Measurements from ENCODE around the gene HSPB1. TPM values are rescaled to one million over a fixed set of nuclear protein-coding genes. Genes with fewer than 3 reads are reported as not detected.
A peak's percentile ranks its signal among the peaks of the same experiment; 100 is the strongest.
"Not testable (repeated sequence)": the region's sequence is repeated elsewhere in the genome, so short reads cannot be mapped to it uniquely, and the experiment has no call there.

The HSPB1 gene
- total RNA-seq, 6 experiments from 2014 or later, result 64.4 to 275 (median 234) TPM

GRCh38 chr7:76286842-76287403, 15.6 kb upstream of the HSPB1 start:
- H3K27me3 ChIP-seq, result no peaks in the 10 kb centered on the region
- H3K4me1 ChIP-seq, result peaks cover 0 to 4% (median under 1%) of the 10 kb centered on the region in 4 donors
- intact Hi-C loops (cut with DNase I), result no loop called here
- TF ChIP-seq POLR2A (IDR thresholded peaks at IDR 0.05), result no peak
- TF ChIP-seq, protein P1, sequence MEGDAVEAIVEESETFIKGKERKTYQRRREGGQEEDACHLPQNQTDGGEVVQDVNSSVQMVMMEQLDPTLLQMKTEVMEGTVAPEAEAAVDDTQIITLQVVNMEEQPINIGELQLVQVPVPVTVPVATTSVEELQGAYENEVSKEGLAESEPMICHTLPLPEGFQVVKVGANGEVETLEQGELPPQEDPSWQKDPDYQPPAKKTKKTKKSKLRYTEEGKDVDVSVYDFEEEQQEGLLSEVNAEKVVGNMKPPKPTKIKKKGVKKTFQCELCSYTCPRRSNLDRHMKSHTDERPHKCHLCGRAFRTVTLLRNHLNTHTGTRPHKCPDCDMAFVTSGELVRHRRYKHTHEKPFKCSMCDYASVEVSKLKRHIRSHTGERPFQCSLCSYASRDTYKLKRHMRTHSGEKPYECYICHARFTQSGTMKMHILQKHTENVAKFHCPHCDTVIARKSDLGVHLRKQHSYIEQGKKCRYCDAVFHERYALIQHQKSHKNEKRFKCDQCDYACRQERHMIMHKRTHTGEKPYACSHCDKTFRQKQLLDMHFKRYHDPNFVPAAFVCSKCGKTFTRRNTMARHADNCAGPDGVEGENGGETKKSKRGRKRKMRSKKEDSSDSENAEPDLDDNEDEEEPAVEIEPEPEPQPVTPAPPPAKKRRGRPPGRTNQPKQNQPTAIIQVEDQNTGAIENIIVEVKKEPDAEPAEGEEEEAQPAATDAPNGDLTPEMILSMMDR (IDR thresholded peaks at IDR 0.05), result no peak
- 66% methylated on average over 3 of the region's 16 CpGs for WGBS (ENCODE audit: insufficient coverage, low coverage, low lambda C conversion rate, missing lambda C conversion rate)
- no peak overlapping the region for H3K4me3 ChIP-seq
- DNase-seq (no peak), ATAC-seq (no peak)
- no peaks in the 10 kb centered on the region for H3K36me3 ChIP-seq
- H3K9me3 ChIP-seq, result no peaks in the 10 kb centered on the region
- no peak overlapping the region for H3K27ac ChIP-seq

DNA sequence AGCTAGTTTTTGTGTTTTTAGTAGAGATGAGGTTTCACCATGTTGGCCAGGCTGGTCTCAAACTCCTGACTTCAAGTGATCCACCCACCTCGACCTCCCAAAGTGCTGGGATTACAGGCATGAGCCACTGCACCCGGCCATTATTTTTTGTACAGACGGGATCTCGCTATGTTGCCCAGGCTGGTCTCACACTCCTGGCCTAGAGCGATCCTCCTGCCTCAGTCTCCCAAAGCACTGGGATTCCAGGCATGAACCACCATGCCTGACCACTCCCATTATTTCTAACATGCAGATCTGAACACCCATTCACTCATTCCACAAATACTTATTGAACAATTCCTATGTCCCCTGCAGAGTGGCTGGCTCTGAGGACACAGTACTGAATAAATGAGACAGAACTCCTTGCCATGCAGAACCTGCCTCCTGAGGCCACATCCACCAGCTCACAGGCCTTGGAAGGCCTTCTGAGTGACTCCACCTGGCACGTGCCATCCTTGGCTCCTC, 11.6 kb upstream of the HSPB1 start:
- ATAC-seq; intact Hi-C loops (cut with DNase I); H3K9me3 ChIP-seq; H3K36me3 ChIP-seq; DNase-seq; H3K27me3 ChIP-seq; H3K4me3 ChIP-seq: not testable (repeated sequence)
- WGBS (ENCODE audit: insufficient coverage, low coverage, low lambda C conversion rate, missing lambda C conversion rate), result 78% methylated on average over 5 of the region's 6 CpGs
- H3K27ac ChIP-seq, result peak overlapping the region in 2 of 3 donors; percentile 71 to 96
- peaks cover 0 to 14% (median 3%) of the 10 kb centered on the region in 4 donors for H3K4me1 ChIP-seq

GRCh38 chr7:76291351-76292212, 10.9 kb upstream of the HSPB1 start:
- DNase-seq, result peak; percentile 88 to 91 (median 90)
- ATAC-seq, result peak; percentile 79 to 87 (median 85)
- H3K27me3 ChIP-seq, result no peaks in the 10 kb centered on the region
- TF ChIP-seq POLR2A (IDR thresholded peaks at IDR 0.05), result peak; percentile 10
- TF ChIP-seq, protein P1 (IDR thresholded peaks at IDR 0.05), result peak; percentile 97 to 99 (median 98)
- H3K4me3 ChIP-seq, result peak overlapping the region; percentile 25 to 41 (median 27)
- H3K9me3 ChIP-seq, result no peaks in the 10 kb centered on the region
- 14% methylated on average over 21 of the region's 30 CpGs for WGBS (ENCODE audit: insufficient coverage, low coverage, low lambda C conversion rate, missing lambda C conversion rate)
- peak overlapping the region; percentile 91 to 96 (median 95) for H3K27ac ChIP-seq
- intact Hi-C loops (cut with DNase I), result no loop called here
- peaks cover 0 to 14% (median 3%) of the 10 kb centered on the region in 4 donors for H3K4me1 ChIP-seq
- no peaks in the 10 kb centered on the region for H3K36me3 ChIP-seq

DNA sequence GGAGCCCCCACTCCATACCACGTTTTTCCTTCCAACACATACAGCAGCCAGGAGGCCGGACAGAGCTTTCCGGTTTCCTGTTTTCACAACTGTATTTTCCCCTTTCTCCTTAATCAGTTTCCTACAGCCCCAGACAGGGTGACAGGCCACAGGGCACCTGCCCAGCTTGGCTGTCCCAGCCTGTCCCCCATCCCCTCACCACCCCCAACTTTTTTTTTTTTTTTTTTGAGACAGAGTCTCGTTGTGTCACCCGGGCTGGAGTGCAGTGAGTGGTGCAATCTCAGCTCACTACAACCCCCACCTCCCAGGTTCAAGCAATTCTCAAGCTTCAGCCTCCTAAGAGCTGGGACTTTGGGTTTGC, 10.3 kb upstream of the HSPB1 start:
- DNase-seq, result no peak
- peak; percentile 36 to 48 (median 46) for ATAC-seq
- WGBS (ENCODE audit: insufficient coverage, low coverage, low lambda C conversion rate, missing lambda C conversion rate), result 20% methylated on average over 5 of the region's 5 CpGs
- H3K27me3 ChIP-seq, result no peaks in the 10 kb centered on the region
- peaks cover 0 to 14% (median 4%) of the 10 kb centered on the region in 4 donors for H3K4me1 ChIP-seq
- intact Hi-C loops (cut with DNase I), result no loop called here
- H3K27ac ChIP-seq, result peak overlapping the region; percentile 91 to 96 (median 95)
- no peaks in the 10 kb centered on the region for H3K9me3 ChIP-seq
- H3K36me3 ChIP-seq, result no peaks in the 10 kb centered on the region
- peak overlapping the region; percentile 25 to 41 (median 27) for H3K4me3 ChIP-seq
- TF ChIP-seq, protein P1 (IDR thresholded peaks at IDR 0.05), result no peak
- TF ChIP-seq POLR2A (IDR thresholded peaks at IDR 0.05), result no peak

GRCh38 chr7:76292911-76293310, 9.6 kb upstream of the HSPB1 start:
- H3K4me1 ChIP-seq, result peaks cover 0 to 14% (median 6%) of the 10 kb centered on the region in 4 donors
- DNase-seq; intact Hi-C loops (cut with DNase I); H3K4me3 ChIP-seq; H3K9me3 ChIP-seq; H3K27me3 ChIP-seq; ATAC-seq; H3K36me3 ChIP-seq: not testable (repeated sequence)
- 57% methylated on average over 2 of the region's 5 CpGs for WGBS (ENCODE audit: insufficient coverage, low coverage, low lambda C conversion rate, missing lambda C conversion rate)
- peak overlapping the region; percentile 91 to 96 (median 95) for H3K27ac ChIP-seq
